GM21619 (cell line): Measurements from ENCODE around the gene SCD5.

Experiments
- ATAC-seq: cut with Tn5 transposase; IDR thresholded peaks from one replicate; pipeline ENCODE4 v1.9.1; 2021; ENCODE audit not compliant: unreplicated experiment

The SCD5 gene

DNA sequence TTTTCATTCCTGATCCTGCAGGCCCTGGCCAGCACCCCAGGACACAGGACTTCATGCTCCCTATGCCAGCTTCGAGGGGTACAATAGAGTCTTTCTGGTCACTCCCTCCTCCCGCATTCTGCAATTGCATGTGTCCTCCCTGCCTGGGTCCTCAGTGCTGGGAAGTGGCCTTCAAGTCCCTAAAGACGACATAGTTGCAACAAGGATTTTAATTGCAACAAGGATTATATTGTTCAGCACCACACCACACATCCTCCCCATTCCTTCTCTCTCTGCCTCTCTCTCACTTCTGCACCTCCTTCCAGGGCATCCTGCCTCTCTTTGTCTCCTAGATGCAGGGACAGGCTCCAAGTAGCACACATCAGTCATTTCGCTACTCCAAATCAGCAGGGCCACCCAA lies 25.5 kb downstream of the SCD5 start:
- no peak for ATAC-seq

DNA sequence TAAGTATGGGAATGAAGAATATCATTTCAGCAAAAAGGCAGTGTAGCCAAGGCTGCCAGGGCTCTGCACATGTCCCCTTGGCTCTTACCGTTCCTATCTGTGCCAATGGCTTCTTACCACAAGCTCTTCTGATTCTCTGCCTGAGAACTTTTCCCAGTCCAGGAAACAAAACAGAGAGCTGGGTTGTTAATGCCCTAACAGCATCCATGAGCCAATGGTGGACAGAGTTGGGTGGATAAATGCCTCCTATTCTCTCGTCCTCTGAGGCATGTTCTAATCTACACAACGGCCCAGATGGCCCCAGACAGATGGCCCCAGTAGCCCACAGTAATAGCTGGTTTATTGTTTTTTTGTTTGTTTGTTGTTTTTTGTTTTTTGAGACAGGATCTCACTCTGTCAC lies 28.0 kb downstream of the SCD5 start:
- no peak for ATAC-seq

DNA sequence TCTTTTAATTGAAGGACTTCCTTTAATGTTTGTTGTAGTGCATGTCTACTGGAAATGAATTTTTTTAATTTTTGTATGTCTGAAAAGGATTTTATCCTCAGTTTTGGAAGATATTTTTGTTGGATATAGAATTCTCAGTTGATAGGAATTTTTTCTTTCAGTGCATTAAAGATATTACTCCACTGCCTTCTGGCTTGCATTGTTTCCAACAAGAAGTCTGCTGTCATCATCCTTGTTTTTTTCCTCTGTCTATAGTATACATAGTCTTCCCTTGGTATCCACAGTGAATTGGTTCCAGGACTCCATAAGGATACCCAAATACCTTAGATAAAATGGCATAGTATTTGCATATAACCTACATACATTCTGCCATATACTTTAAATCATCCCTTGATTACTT lies 33.5 kb downstream of the SCD5 start:
- ATAC-seq, result no peak

DNA sequence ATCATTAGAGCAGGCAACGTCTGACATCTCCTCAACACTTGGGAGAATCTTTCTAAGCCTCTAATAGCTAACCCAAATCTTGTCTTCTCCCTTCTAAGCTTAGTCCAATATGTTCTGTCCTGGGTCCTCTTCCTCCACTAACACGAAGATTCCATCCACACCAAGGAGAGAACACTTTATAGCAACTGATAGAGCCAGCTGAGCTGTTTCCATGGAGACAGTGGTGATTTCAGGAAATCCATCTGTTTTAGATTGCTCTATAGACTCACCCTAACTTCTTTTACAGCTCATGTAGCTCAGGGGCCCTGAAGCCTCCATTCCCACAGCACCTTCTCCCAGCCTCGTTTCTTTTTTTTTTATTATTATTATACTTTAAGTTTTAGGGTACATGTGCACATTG lies 37.4 kb downstream of the SCD5 start:
- ATAC-seq, result no peak

DNA sequence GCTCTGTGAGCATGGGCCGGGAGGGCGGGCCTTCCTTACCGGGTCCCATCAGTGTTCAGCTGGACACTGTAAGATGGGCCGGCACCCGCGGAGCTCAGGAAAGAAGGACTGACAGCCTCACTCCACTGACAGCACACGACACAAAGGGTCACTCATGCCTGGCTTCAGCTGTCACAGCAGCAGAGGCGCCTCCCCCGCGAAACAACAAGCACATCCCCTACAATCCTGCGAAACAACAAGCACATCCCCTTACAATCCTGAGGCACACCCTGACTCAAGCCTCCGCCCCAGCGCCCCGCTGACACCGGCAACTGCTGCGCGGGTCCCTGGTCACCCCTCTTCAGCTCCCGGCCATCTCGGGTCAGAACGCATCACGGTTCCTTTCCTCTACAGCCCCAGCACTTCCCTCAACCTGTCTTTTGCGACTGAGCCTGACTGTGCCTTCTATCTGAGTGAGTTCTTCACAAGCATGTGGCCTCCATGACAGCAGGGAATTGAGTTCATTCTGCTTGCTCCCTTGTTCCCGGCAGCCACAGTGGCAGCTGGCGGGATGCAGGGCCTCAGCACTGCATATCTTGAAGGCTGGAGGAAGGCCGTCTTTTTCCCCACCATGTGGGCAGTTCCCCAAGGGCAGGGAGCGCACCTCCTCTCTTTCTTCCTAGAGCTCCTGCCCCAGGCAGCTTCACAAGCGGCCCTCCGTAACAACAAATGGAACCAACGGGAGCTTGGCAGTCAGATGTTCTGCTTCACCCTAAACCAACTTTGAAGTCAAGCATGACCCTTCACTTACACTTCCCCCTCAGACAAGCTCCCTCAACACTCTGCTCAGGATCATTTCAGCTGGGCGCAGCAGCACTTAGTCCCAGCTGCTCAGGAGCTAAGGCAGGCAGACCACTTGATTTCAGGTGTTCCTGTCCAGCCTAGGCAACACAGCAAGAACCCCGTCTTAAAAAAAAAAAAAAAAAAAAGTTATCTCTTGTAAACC lies 39.6 kb downstream of the SCD5 start:
- ATAC-seq, result no peak

DNA sequence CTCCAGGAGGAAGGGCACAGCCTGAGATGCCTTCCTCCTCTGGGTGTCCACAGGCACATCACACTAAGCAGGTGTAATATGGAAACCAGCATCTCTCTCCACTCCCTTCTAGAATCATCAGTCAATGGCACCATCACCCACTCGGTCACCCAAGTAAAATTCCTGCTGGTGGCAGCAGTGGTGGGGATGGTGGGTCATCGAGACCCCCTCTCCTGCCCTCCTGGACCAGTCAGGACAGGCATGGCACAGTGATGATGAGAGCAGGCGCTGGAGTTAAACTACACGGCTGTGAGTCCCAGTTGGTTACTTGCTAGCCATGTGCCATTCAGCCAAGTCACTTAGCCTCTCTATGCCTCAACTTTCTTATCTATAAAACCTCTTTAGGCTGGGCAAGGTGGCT lies 42.5 kb downstream of the SCD5 start:
- no peak for ATAC-seq

DNA sequence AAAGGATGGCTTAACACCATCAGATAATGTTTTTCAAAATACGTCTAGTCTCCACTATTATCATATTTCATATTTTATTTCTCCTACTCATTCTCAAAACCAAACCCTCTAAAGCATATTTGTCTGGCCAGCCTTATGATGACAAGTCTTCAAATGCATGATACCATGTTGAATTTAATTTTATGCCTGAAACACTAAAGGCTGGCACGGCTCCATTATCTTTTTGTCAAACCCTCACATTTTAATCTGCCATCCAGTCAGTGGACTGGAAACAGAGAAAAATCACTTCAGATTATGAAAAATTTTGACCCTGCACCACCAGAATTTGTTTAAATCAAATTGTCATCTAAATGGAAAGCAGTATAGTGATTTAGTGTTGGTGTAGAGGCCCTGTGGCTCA lies 42.9 kb downstream of the SCD5 start:
- no peak for ATAC-seq

DNA sequence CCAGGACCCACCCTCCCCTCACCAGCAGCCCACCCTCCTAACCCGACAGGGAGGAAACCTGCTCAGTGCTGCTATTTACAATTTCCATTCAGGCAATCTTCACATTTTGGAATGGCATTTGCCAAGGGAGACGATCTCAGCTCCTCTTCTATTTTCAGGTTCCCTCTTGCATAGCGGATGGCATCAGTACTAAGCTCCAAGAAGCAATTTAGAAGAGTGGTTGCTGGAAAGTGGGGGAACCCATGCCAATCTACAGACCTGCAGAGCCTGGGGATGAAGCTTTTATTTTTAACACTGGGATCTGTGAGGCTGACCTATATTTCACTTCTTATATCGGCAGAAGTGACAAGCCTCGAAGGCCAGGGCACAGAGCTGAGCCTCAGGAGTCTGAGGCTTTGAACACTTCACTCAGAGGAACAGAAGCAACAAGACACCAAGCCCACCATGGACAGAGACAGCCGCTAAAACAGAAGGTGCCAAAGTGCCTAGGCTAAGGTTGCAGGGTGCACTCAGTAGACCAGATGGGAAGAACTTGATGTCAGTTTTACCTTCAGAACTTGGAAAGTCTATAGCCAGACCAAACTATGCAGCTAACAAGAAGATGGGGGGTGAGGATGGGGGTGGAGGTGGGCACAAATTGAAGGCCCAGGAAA lies 44.0 kb downstream of the SCD5 start:
- ATAC-seq, result no peak

DNA sequence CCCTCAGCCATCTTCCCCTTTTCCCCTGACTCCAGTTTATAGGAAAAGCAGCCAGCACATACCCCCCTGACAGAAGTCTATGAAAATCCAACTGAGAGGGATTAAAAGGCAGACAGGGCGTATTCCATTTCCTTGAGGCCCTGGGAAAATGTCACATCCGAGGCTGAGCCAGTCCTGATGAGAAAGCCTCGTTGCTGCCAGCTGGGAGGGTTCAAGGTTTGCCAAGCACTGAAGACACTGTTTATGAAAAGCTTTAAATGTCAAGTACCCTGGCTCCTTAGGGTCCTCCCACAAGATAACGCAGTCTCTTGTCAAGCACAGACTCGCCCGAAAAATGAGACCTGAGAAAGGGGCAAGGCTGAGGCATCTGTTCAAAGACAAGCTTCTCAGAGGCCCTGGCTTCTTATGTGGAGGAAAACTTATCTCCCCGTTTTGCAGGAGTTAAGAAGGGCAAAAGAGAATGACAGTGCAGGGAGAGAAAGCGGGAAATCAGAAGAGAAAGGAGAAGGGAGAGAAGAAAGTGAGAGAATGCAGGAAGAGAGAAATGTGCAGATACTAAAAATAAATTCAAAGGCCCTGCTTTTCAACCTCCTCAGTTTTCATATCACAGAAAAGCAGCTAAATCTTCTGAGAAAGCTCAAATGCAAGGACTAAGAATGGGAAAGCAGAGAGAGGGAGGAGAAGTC lies 44.7 kb downstream of the SCD5 start:
- ATAC-seq, result no peak

DNA sequence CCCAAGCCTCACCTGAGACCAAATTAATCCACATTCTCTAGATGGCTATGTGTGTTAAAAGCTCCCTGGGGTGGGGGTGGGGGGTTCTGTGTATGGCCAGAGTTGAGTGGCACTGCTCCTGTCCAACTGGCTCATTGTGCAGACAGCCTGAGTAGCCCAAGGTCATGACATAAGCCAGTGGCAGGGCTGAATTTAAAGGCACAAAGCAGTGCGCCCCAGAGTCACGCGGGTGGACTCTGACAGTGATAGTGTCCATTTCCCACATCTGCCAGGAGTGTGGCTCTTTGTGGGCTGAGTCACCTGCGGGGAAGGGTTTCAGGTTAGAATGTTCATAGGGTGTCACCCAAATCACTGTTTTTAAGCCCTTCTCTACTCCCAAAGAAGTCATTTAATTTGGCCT lies 45.4 kb downstream of the SCD5 start:
- no peak for ATAC-seq

DNA sequence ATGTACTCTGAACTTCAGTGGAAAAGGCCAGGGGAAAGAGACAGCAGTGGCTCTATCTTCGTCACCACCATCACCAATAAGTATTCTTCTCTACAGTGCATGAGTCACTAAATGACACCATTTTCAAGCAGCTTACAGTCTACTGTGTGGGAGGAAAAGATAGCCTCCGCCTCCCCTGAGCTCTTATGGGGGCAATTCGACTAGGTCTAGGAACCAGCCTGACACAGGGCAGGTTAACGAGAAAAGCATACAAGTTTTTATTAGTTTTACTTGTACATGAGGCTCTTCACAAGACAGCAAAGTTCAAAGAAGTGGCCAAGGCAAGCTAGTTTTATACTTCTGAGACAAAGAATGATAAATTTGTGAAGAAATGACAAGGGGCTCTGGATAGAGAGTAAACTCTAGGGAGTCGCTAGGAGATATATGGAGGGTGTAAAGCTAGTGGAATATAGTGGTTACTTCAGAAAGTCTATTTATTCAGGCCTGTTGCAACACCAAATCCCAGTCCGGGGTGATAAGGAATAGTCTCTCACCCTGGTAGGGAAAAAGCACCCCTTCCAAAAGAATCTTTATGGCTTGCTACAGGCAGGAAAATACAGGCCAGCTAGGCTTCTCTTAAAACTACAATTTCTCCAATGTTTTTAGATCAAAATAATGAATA lies 49.7 kb downstream of the SCD5 start:
- no peak for ATAC-seq

DNA sequence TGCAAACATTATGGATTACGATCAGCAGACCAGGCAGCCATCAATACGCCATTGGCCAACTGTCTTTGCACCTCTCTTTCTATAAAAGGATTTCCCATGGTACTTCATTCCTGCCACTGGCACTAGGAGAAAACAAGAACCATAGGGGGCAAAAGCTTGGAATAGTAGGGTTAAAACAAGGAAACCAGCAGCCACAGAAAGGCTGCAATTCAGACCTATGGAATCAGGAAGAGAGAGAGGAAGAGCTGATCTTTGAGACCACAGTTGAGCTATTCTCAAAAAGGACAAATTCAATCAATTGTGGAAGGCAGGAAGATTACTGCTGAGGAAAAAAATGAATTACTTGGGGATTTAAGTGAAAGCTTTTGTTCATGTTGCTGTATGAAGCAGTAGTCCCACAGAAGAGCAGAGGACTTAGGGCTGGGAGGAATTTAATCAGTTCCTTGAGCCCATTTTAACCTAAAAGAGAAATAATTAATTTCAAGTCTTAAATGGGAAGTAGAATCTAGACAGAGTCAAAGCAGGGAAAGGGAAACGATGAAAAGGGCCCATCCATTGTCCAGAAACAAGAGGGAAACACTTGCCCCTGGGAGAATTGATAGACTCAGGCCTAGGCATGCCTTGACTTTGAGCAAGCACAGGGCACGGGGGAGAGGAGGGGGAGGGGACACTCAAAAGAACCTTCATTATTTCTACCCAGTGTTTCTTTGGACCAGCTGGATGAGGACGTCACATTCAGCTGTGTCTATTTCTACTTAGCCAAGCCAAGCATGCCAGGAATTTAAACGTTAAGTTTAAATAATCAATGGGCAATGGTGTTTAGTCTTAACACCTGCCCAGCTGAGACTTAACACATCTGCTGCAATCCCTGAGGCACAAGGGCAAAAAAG lies 50.7 kb downstream of the SCD5 start:
- ATAC-seq, result no peak

DNA sequence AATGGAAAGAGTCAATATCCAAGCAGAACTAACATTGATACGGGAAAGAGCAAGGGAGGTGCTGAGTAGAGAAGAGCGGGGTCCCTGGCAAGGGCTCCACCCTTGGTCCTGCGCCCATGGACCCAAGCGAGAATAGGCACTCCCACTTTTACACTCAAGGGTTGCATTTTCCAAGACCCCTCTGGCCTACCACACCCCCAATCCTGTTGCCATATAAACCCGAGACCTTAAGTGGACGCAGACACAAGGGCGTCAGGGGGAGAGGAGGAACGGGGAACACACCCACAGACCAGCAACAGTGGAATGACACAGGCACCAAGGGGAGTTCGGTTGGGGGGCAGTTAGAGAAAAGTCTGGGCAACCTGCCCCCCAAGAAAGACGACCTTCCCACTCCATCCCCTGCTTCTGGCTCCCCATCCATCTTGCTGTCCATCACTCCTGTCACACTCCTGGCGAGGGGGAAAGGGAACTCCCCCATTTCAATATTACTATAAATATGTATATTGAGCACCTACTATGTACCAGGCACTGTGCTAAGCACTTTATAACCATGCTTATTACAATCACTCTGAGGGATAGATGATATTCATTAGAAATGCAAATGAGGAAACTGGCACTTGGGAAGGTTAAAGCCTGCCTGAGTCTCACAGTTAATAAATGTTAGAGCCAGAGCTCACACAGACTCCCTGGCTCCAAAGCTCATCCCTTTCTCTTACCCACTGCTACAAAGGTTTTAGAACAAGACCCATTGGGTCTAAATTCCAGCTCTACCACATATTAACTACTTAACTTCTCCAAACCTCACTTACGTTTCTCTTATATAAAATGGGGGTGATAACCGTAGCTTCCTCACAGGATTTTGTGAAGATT lies 51.7 kb downstream of the SCD5 start:
- ATAC-seq, result no peak

DNA sequence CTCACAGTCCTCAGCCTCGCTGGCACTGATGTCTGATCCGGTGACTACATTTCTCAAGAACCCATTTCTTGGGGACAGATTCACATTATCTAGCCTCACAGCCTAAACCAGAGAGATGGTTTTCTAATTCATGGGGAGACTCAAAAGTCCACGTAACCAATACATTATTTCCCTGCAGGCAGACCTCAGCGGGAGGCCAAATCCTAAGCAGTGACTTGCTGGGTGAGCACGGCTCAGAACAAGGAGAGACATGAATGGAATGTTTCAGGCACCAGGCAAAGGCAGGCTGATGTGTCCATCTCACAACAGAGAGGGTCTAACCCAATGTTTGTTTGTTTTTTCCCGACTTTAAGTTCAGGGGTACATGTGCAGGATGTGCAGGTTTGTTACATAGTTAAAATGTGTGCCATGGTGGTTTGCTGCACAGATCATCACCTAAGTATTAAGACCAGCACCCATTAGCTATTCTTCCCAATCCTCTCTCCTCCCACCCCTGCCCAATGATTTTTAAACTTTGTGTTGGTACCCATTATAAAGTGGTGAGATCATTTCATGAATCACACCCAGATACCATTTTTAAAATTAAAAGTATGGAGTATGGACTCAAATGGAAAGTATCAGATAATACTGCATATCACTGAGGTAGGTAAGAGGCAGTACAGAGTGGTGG lies 53.3 kb downstream of the SCD5 start:
- no peak for ATAC-seq

DNA sequence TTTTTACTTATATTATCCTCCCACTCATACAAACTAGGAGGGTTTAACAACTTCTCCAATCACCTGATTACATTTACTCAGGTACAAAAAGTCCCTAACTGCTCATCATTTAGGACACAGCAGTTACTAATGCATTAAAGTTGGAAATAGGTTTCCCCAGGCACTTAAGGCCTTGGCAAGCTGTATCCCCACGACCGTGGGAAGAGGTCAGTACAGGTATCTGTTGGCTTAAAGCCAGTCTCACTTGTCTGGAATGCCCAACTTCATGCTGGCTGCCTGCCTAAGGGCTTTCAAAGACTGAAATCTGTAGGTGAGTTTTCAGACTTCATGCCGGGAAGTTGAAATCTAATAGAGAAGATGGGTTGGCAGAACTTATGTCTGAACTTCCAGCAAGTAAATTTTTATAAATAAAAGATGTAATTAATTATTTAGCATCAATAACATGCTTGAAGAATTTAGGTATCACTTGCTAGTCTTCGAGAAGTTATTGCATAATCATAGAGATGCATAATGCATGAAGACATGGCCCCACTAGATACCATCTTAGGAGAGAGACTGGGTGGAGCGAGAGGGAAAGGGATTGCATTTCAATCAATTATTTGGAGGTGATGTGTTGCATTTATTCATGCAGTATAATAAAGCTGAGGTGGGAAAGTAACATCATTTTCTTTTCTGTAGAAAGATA lies 54.2 kb downstream of the SCD5 start:
- no peak for ATAC-seq

DNA sequence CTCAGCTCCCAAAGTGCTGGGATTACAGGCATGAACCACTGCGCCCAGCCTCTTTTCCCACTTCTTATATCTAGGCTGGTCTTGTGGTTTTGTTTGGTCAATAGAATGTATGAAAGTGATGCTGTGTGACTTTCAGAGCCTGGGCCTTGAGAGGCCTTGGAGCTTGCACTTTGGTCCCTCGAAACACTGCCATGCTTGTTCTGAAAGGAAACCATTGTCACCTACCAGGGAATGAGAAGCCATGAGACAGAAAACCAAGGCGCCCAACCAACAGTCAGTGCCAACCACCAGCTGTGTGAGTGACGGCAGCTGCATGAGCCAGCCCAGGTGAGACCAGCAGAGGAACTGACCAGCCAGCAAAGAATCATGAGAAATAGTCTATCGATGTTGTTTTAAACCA lies 57.4 kb downstream of the SCD5 start:
- no peak for ATAC-seq

DNA sequence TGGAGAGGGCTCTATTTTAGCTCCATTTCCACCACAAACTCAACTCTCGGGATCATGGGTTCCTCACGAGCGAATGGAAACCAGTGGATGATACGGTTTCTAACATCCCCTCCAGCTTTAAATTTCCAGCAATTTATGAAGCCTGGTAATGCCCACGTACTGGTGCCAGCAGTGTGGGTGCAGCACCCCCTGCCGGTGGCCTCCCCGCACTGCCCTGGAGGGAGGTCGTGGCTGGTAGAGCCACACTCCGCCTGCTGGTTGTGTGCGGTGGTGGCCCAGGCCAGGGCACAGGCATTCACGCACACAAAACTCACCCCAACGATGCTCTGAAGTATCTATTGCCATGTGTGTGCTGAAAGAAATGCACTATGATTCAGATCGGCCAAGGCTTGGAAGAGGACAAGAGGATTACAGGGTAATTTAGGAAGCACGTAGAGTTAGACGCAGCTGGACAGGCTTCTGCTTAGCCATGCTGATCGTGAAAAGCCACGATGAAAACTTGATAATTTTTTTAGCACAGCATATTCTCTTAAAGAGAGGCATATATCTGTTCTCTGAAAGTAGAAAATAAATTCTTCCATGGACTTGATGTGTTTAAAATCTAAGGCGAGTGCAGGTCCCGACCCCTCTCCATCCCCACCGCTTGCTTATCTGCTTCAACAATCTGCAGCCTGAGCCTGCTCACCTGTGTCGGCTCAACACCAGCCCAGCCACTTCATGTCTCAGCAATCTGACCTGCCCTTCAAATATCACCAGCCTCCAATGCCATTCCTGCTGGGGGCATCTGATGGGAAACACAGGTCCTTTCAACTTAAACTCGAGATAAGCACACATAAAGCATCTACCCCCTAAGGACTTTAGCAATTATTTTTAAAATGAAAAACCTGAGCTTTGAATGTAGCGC lies 59.1 kb downstream of the SCD5 start:
- ATAC-seq, result peak; percentile 99
